GM12801 (cell line): Measurements from ENCODE around the gene METTL26.

Experiments used
- TF ChIP-seq, protein P1 (sequence below): IDR thresholded peaks from one replicate; pipeline ENCODE4 v1.5.1; 2011; ENCODE audit warnings: control low read depth; ENCODE audit not compliant: insufficient read length; ENCODE audit errors: extremely low read depth

Gene METTL26

GRCh38 chr16:642189-643049 is 6.3 kb upstream of the METTL26 start:
- TF ChIP-seq, protein P1, sequence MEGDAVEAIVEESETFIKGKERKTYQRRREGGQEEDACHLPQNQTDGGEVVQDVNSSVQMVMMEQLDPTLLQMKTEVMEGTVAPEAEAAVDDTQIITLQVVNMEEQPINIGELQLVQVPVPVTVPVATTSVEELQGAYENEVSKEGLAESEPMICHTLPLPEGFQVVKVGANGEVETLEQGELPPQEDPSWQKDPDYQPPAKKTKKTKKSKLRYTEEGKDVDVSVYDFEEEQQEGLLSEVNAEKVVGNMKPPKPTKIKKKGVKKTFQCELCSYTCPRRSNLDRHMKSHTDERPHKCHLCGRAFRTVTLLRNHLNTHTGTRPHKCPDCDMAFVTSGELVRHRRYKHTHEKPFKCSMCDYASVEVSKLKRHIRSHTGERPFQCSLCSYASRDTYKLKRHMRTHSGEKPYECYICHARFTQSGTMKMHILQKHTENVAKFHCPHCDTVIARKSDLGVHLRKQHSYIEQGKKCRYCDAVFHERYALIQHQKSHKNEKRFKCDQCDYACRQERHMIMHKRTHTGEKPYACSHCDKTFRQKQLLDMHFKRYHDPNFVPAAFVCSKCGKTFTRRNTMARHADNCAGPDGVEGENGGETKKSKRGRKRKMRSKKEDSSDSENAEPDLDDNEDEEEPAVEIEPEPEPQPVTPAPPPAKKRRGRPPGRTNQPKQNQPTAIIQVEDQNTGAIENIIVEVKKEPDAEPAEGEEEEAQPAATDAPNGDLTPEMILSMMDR = no peak

- TF ChIP-seq, protein P1 = no peak
Measured at GRCh38 chr16:641326-642188, 5.5 kb upstream of the METTL26 start, which contains the start of gene MCRIP2. MCRIP2 (plus strand) TSS chr16:641828; CDS start chr16:641992, 164 bp downstream.

- TF ChIP-seq, protein P1 = no peak
Measured at GRCh38 chr16:640614-641013, 4.5 kb upstream of the METTL26 start.

DNA sequence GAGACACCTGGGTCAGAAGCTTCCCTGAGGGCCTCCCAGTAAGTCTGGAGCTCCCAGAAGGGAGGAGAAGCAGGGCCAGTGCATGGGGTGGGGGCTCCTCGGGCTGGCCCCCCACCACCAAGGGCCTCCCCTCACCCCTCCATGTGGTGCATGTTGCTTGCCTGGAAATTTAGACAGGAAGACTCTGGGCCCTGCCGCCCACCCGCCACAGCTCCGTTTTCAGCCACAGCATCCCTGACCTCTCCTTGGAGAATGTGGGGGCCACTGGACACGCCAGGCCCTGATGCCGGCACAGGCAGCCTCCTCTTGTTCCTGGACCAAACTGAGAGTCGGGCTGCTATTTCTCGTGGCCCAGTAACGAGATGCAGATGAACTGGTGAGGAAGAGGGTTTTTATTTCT is 2.7 kb upstream of the METTL26 start:
- TF ChIP-seq, protein P1 = no peak

- TF ChIP-seq, protein P1 = no peak
Measured at GRCh38 chr16:638034-638543, 2.0 kb upstream of the METTL26 start.

DNA sequence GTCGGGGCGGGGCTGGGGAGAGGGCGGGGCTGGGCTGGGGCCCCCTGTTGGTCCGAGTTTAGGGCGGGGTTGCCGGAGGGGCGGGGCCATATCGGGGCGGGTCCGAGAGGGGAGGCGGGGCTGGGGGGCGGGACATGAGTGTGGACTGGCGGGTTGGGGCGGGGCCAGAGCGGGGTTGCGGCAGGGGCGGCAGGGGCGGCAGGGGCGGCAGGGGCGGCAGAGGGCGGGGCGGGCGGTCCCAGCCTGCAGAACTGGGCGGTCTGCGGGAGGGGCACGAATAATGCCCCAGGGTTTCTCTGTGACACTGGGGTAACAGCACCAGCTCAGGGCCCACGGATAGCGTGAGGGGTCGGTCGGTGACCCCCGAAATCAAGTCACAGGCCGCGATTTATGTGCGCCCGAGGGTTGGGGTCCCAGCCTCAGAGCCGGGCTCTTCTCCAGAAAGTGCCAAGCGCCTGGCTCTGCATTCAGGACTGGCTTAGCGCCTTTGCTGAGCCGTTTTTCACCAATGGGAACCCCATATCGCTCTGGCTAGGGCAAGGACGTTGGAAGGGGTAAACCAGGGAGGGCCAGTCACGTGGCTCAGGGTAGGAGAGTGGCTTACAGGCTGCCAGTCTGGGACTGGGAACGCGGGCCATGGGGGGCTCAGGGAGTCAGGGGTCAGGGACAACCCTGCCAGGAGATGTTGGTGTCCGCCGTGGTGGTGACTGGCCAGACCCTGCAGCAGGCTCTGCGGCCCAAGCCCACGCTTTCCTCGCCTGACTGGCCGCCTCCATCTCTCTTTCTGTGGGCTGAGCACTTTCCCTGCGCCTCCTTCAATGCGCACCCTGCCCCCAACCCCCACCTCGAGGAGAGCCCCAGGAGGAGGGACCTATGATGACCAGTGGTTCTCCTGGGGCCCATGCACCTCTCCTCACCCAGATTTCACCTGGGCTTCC is 1.2 kb upstream of the METTL26 start:
- TF ChIP-seq, protein P1 = no peak
